HL-60 (cell line): Measurements from ENCODE around the gene ATP11A.

Experiments used
- DNase-seq, 2 experiments: peaks; one replicate each; pipeline ENCODE4 v3.0.0-alpha.2; 2010 to 2020; ENCODE audit warnings: low read depth in 1 of 2, low spot score in 1 of 2
- H3K27ac ChIP-seq: fragments of 250-450 bp; sonication (Bioruptor Pico); replicated peaks from 2 replicates; pipeline ENCODE4 v1.5.1; 2020; ENCODE audit warnings: mild to moderate bottlenecking, moderate library complexity
- H3K27me3 ChIP-seq: fragments of 250-450 bp; sonication (Bioruptor Pico); 2 replicates; pipeline ENCODE4 v1.5.1; 2021; ENCODE audit warnings: mild to moderate bottlenecking, moderate library complexity; ENCODE audit not compliant: insufficient read depth, poor library complexity, severe bottlenecking
- H3K4me3 ChIP-seq: replicated peaks from 2 replicates; pipeline ENCODE4 v1.5.1; 2011; ENCODE audit warnings: mild to moderate bottlenecking, control low read depth, low read length; ENCODE audit not compliant: insufficient read depth
- GABPA ChIP-seq: IDR thresholded peaks from 2 replicates; pipeline ENCODE4 v1.6.1; 2012; ENCODE audit warnings: low read depth
- POLR2AphosphoS5 ChIP-seq: IDR thresholded peaks from 2 replicates; pipeline ENCODE4 v1.6.1; 2012; ENCODE audit warnings: low read depth
- REST ChIP-seq: IDR thresholded peaks from 2 replicates; pipeline ENCODE4 v1.6.1; 2012; ENCODE audit warnings: low read depth; ENCODE audit not compliant: insufficient replicate concordance
- SPI1 ChIP-seq: IDR thresholded peaks from 2 replicates; pipeline ENCODE4 v1.6.1; 2012; ENCODE audit warnings: low read depth, mild to moderate bottlenecking, borderline replicate concordance
- TF ChIP-seq, protein P1 (sequence below): IDR thresholded peaks from one replicate; pipeline ENCODE4 v1.5.1; 2011; ENCODE audit warnings: low read length, control low read depth, inconsistent platforms; ENCODE audit not compliant: insufficient read depth

ATP11A gene

DNA sequence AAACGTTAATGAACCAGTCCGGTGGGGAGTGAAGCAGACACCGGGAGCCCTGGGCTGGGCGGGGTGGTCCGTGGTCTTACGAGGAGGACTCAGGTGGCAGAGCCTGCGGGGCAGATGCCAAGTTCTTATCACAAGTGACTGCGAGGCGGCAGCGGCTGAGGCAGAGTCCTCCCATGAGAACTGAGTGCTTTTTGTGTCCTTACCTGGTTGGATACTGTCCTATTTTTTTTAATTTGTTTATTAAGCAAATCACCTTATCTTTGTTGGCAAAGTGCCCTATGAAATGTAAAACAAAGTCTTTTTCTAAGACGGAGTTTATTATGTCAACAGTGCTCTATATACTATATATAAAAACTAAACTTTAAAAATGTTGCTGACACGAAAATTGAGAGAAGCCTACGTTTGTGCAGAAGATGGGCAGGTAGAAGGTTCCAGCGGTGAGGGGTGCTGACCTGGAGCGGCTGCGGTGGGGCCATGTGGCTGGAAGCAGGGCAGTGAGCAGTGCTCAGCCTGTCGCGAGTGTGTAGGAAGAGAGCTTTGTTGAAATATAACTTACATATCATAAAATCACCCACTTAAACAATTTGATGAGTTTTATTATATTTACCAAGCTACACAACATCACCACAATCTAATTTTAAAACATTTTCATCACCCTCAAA is 82.2 kb downstream of the ATP11A start:
- no peak for DNase-seq
- Histone ChIP-seq H3K27me3 (no peaks in the 10 kb centered on the region), H3K4me3 (no peak overlapping the region), H3K27ac (no peak overlapping the region)
- TF ChIP-seq, protein P1, sequence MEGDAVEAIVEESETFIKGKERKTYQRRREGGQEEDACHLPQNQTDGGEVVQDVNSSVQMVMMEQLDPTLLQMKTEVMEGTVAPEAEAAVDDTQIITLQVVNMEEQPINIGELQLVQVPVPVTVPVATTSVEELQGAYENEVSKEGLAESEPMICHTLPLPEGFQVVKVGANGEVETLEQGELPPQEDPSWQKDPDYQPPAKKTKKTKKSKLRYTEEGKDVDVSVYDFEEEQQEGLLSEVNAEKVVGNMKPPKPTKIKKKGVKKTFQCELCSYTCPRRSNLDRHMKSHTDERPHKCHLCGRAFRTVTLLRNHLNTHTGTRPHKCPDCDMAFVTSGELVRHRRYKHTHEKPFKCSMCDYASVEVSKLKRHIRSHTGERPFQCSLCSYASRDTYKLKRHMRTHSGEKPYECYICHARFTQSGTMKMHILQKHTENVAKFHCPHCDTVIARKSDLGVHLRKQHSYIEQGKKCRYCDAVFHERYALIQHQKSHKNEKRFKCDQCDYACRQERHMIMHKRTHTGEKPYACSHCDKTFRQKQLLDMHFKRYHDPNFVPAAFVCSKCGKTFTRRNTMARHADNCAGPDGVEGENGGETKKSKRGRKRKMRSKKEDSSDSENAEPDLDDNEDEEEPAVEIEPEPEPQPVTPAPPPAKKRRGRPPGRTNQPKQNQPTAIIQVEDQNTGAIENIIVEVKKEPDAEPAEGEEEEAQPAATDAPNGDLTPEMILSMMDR = no peak
- TF ChIP-seq POLR2AphosphoS5 (no peak), SPI1 (no peak), REST (no peak), GABPA (no peak)

DNA sequence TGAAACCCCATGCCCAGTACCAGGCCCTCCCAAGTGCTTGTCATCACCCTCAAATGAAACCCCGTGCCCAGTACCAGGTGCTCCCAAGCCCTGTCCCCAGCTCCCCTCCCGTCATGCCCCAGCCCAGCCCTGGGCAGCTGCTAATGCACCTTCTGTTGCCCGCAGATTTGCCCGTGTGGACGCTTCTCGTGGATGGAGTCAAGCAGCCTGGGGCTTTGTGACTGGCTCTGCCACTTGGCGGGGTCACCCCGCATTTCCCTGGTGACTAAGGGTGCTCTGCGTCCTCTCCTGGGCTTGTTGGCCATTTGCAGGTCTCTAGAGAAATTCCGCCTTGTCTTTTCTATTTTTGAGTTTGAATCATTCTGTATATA is 82.7 kb downstream of the ATP11A start:
- Histone ChIP-seq H3K4me3 (no peak overlapping the region), H3K27ac (no peak overlapping the region), H3K27me3 (no peaks in the 10 kb centered on the region)
- no peak for TF ChIP-seq POLR2AphosphoS5
- TF ChIP-seq GABPA = no peak
- no peak for TF ChIP-seq REST
- TF ChIP-seq, protein P1 = no peak
- TF ChIP-seq SPI1 = no peak
- no peak for DNase-seq

- H3K27me3 ChIP-seq = no peaks in the 10 kb centered on the region
- TF ChIP-seq SPI1 (no peak), GABPA (no peak), POLR2AphosphoS5 (no peak), REST (no peak)
- TF ChIP-seq, protein P1 = no peak
- H3K27ac ChIP-seq = no peak overlapping the region
- DNase-seq = no peak
- H3K4me3 ChIP-seq = no peak overlapping the region
Observed at GRCh38 chr13:112772929-112773328, 83.1 kb downstream of the ATP11A start.
